Ishikawa (cell line): ENCODE data around the gene SLX4.

ENCODE experiments used
- EGR1 ChIP-seq: IDR thresholded peaks from 2 replicates; pipeline ENCODE4 v1.6.1; 2012
- EP300 ChIP-seq: IDR thresholded peaks from 2 replicates; pipeline ENCODE4 v1.6.1; 2012; ENCODE audit warnings: borderline replicate concordance
- FOXM1 ChIP-seq: IDR thresholded peaks from 2 replicates; pipeline ENCODE4 v1.6.1; 2012; ENCODE audit warnings: low read depth, borderline replicate concordance
- RAD21 ChIP-seq: IDR thresholded peaks from 2 replicates; pipeline ENCODE4 v1.6.1; 2012; ENCODE audit warnings: low read depth
- REST ChIP-seq: IDR thresholded peaks from 2 replicates; pipeline ENCODE4 v1.6.1; 2012; ENCODE audit warnings: low read depth, mild to moderate bottlenecking
- TAF1 ChIP-seq: IDR thresholded peaks from 2 replicates; pipeline ENCODE4 v1.6.1; 2012; ENCODE audit warnings: low read depth, mild to moderate bottlenecking
- TEAD4 ChIP-seq: IDR thresholded peaks from 2 replicates; pipeline ENCODE4 v1.6.1; 2012
- TF ChIP-seq, protein P1 (sequence below): IDR thresholded peaks from 2 replicates; pipeline ENCODE4 v1.6.1; 2012

- TF ChIP-seq TAF1 (no peak), TEAD4 (no peak), RAD21 (no peak), EGR1 (no peak), FOXM1 (no peak), REST (no peak), EP300 (no peak)
- TF ChIP-seq, protein P1, sequence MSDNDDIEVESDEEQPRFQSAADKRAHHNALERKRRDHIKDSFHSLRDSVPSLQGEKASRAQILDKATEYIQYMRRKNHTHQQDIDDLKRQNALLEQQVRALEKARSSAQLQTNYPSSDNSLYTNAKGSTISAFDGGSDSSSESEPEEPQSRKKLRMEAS = no peak
These were observed 35.0 kb upstream of the SLX4 start for GRCh38 chr16:3646348-3646920.
